Activated T-helper 1 cell treated with anti-CD3 and anti-CD28 coated beads, Interleukin-12 subunit alpha, Interleukin-12 subunit beta, Interleukin-2, Interleukin-4 antibody, amounts not matched to agents 30 ng/mL and 10 ng/mL and 1 ng/mL, durations not matched to agents 14 hours and 24 hours and 36 hours (primary cell): ENCODE data around the gene BRD9. TPM values are rescaled to one million over a fixed set of nuclear protein-coding genes. Genes with fewer than 3 reads are reported as not detected.

Experiments
- DNase-seq: peaks from one replicate; pipeline ENCODE4 v3.0.0; 2021; ENCODE audit warnings: low spot score
- H3K27ac Mint-ChIP-seq: one replicate; pipeline ENCODE4 v1.8.0; 2021; ENCODE audit warnings: mild to moderate bottlenecking, mixed read lengths
- H3K27me3 Mint-ChIP-seq: one replicate; pipeline ENCODE4 v1.8.0; 2022; ENCODE audit warnings: mild to moderate bottlenecking, moderate library complexity, mixed read lengths; ENCODE audit not compliant: insufficient read depth
- H3K36me3 Mint-ChIP-seq: one replicate; pipeline ENCODE4 v1.8.0; 2021; ENCODE audit warnings: low read depth, mixed read lengths
- H3K4me1 Mint-ChIP-seq: one replicate; pipeline ENCODE4 v1.8.0; 2021; ENCODE audit warnings: low read depth, mixed read lengths
- H3K4me3 Mint-ChIP-seq: one replicate; pipeline ENCODE4 v1.8.0; 2021; ENCODE audit warnings: mild to moderate bottlenecking, moderate library complexity, mixed read lengths
- H3K9me3 Mint-ChIP-seq: one replicate; pipeline ENCODE4 v1.8.0; 2021; ENCODE audit warnings: mixed read lengths
- intact Hi-C: fragments of 100-400 bp; cut with micrococcal nuclease; formaldehyde crosslinking; loops from one replicate; pipeline ENCODE4 v1.15.1; 2024
- total RNA-seq: library from RNA; stranded (reverse); gene quantifications from 2 replicates; pipeline ENCODE4 v1.2.3, GENCODE V29; 2022

BRD9 gene
- total RNA-seq, 1 donor from 2014 or later: 77.8 TPM

DNA sequence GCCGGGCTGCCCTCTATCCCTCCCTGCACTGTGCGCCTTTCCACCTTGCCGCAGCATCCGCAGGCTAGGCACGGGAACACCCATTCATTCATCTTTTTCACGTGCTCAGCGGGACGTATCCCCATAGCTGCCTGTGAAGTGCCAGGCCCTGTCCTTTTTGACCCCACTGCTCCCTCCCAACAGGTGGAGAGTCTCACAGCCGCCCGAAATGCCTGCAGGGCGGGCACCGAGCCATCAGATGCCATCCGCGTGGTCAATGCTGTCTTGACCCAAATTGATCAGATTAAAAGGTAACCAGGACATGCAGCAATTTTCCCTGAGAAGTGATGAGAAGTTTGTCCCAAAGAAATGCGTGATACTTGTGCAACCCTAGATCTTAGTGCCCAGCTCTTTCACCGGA lies 15.6 kb upstream of the BRD9 start:
- no peak for DNase-seq
- Mint-ChIP-seq H3K4me3 (no peak overlapping the region), H3K9me3 (no peaks in the 10 kb centered on the region), H3K4me1 (peaks cover 7% of the 10 kb centered on the region), H3K27me3 (no peaks in the 10 kb centered on the region), H3K27ac (peak overlapping the region; percentile 18), H3K36me3 (peaks cover 24% of the 10 kb centered on the region)
- intact Hi-C loops: no loop called here

DNA sequence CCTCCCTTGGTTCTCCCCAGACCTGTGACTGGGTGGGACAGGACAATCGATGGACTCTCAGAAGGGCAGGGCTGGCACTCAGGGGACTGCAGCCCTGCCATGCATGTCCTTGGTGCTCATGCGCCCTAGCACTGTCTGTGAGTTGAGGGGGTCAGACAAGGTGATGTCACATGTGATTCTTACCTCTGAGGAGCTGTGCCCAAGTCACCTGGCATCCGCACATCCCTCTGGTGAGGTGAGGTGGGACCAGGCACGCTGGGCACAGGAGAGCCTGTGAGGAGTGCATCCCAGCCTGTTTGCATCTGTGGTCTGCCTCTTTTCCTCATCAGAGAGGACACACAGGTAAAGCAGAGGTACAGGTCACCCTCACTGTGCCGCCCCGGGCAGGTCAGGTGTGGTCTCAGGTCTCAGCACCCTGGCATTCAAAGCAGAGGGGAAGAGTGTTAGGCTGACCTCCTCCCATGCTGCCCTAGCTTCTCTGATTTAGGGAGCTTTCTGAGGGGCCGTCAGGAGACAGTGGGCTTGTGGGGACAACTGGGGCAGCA lies 14.8 kb upstream of the BRD9 start:
- no peak overlapping the region for H3K4me3 Mint-ChIP-seq
- H3K27me3 Mint-ChIP-seq: no peaks in the 10 kb centered on the region
- H3K36me3 Mint-ChIP-seq: peaks cover 30% of the 10 kb centered on the region
- intact Hi-C loops: no loop called here
- H3K9me3 Mint-ChIP-seq: no peaks in the 10 kb centered on the region
- H3K4me1 Mint-ChIP-seq: peaks cover 5% of the 10 kb centered on the region
- no peak overlapping the region for H3K27ac Mint-ChIP-seq
- DNase-seq: no peak

DNA sequence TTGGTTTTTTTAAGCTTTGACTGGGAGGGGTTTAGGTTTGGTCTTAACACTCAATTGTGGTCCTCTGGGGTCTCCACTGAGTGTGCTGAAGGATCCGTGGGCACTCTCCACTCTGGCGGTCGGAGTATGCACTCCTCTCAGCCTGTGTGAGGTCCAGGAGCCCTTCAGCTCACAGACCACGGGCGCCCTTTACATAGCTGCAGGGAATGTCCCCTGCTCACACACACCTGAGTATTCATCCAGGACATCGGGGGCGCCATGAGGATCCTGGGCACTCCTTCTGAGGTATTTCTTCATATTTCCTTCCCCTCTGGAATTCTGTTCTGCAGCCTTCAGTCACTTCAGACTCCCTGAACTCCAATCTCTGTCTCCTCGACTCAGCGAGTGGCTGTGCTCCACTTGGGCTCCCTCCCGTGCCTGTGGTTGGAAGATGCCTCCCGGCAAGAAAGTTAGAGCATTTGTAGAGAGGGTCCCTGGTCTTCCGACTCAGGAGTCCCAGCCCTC lies 12.6 kb upstream of the BRD9 start:
- H3K36me3 Mint-ChIP-seq: peaks cover 29% of the 10 kb centered on the region
- H3K27me3 Mint-ChIP-seq: no peaks in the 10 kb centered on the region
- no peak overlapping the region for H3K4me3 Mint-ChIP-seq
- DNase-seq: no peak
- no peak overlapping the region for H3K27ac Mint-ChIP-seq
- H3K9me3 Mint-ChIP-seq: no peaks in the 10 kb centered on the region
- H3K4me1 Mint-ChIP-seq: no peaks in the 10 kb centered on the region
- intact Hi-C loops: no loop called here

- H3K27ac Mint-ChIP-seq: no peak overlapping the region
- no peak overlapping the region for H3K4me3 Mint-ChIP-seq
- H3K36me3 Mint-ChIP-seq: peaks cover 29% of the 10 kb centered on the region
- no peaks in the 10 kb centered on the region for H3K27me3 Mint-ChIP-seq
- DNase-seq: no peak
- H3K4me1 Mint-ChIP-seq: no peaks in the 10 kb centered on the region
- intact Hi-C loops: loop anchor here (2.0 kb wide), 1 partner anchor 233 kb away; no protein-coding TSS in a partner anchor
- no peaks in the 10 kb centered on the region for H3K9me3 Mint-ChIP-seq
These were observed 11.1 kb upstream of the BRD9 start for GRCh38 chr5:903756-904096.

DNA sequence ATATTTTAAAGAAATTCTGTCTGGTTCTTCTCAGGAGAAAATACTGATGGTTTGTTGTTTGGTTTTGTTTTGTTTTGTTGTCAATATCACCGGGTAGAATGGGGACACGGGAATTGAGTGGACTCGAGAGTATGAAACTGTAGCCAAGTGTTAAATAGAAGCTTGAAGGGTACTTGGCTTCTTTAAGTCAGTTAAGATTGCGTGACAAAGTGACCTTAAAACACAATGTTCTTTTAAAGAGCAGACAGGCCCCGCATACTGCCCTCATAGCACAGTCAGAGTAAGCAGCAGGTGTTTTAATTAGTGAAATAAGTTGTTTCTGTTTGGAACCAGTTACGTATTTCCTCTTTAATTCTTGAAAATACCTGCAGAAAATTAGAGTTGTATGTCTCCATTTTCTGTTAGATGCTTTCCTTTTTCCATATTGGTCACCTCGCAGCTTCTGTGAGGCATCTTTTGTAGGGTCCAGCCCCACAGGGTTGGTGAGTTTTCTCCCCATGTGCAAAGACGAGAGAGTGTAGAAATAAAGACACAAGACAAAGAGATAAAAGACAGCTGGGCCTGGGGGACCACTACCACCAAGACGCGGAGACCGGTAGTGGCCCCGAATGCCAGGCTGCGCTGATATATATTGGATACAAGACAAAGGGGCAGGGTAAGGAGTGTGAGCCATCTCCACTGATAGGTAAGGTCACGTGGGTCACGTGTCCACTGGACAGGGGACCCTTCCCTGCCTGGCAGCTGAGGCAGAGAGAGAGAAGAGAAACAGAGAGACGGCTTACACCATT lies 9.7 kb upstream of the BRD9 start:
- Mint-ChIP-seq H3K27me3 (no peaks in the 10 kb centered on the region), H3K4me1 (no peaks in the 10 kb centered on the region), H3K36me3 (peaks cover 29% of the 10 kb centered on the region), H3K27ac (no peak overlapping the region), H3K4me3 (no peak overlapping the region), H3K9me3 (no peaks in the 10 kb centered on the region)
- intact Hi-C loops: loop anchor here (2.0 kb wide), 1 partner anchor 232 kb away; no protein-coding TSS in a partner anchor
- DNase-seq: no peak

GRCh38 chr5:900781-901180 lies 8.2 kb upstream of the BRD9 start:
- no peak for DNase-seq
- Mint-ChIP-seq H3K36me3 (peaks cover 33% of the 10 kb centered on the region), H3K27ac (no peak overlapping the region), H3K4me1 (no peaks in the 10 kb centered on the region), H3K4me3 (no peak overlapping the region), H3K9me3 (no peaks in the 10 kb centered on the region), H3K27me3 (no peaks in the 10 kb centered on the region)
- intact Hi-C loops: no loop called here

DNA sequence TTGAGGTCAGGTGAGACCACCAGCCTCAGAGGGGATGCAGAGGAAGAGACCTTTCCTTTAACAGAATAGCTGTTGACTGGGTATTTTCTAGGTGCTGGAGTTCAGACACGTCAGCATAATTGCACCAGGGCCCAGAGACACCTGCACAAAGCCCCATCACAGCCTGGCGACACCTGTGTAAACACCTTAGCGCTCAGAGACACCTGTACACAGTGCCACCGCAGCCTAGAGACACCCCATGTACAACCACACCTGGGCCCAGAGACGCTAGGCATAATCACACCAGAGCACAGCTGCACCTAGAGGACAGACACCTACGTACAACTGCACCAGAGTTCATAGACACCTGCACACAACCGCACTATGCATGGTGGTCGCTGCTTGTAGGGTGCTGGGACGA lies 1.1 kb upstream of the BRD9 start:
- Mint-ChIP-seq H3K27me3 (no peaks in the 10 kb centered on the region), H3K4me3 (peak overlapping the region; percentile 84), H3K27ac (peak overlapping the region; percentile 48), H3K4me1 (peaks cover 21% of the 10 kb centered on the region), H3K36me3 (peaks cover 34% of the 10 kb centered on the region), H3K9me3 (no peaks in the 10 kb centered on the region)
- intact Hi-C loops: loop anchor here (5.0 to 10.0 kb wide), 5 partner anchors 111 to 901 kb away; partner anchors contain the start of genes MRPL36, TPPP and ZDHHC11B
- no peak for DNase-seq

GRCh38 chr5:893137-893506 lies 521 bp upstream of the BRD9 start:
- peaks cover 26% of the 10 kb centered on the region for H3K4me1 Mint-ChIP-seq
- peaks cover 40% of the 10 kb centered on the region for H3K36me3 Mint-ChIP-seq
- DNase-seq: no peak
- intact Hi-C loops: loop anchor here (5.0 to 10.0 kb wide), 5 partner anchors 111 to 902 kb away; partner anchors contain the start of genes MRPL36, TPPP and ZDHHC11B
- peak overlapping the region; percentile 84 for H3K4me3 Mint-ChIP-seq
- H3K27me3 Mint-ChIP-seq: no peaks in the 10 kb centered on the region
- peak overlapping the region; percentile 48 for H3K27ac Mint-ChIP-seq
- no peaks in the 10 kb centered on the region for H3K9me3 Mint-ChIP-seq

DNA sequence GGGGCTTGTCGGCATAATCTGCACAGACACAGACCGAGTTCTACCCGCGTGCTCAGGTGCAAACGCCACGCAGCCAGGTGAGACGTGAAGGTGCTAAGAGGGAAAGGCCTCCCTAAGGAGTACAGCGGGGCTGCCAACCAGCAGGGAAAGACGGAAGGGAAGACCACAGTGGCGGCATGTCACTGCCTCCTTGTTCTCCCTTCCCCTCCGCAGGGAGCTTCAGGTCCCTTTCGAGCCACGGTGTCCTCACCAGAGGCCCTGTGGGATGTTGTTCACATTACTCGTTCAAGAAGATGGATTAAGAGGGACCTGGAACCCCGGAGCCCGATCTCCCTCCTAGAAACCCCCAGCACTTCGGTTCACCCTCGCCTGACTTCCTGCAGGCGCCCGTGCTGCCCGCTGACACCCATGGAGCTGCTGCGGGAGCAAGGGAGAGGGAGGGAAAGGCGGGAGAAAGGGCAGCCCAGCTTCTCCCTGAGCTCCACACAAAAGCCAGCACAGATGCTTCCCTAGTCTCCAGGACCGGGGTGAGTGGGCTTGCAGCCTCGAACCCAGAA lies 686 bp downstream of the BRD9 start:
- intact Hi-C loops: loop anchor here (1.0 to 10.0 kb wide), 6 partner anchors 110 to 903 kb away; partner anchors contain the start of genes CEP72, MRPL36, TPPP and ZDHHC11B
- peak overlapping the region; percentile 90 for H3K27ac Mint-ChIP-seq
- peaks cover 26% of the 10 kb centered on the region for H3K4me1 Mint-ChIP-seq
- peak overlapping the region; percentile 92 for H3K4me3 Mint-ChIP-seq
- H3K9me3 Mint-ChIP-seq: no peaks in the 10 kb centered on the region
- H3K27me3 Mint-ChIP-seq: no peaks in the 10 kb centered on the region
- peaks cover 49% of the 10 kb centered on the region for H3K36me3 Mint-ChIP-seq
- DNase-seq: no peak

- intact Hi-C loops: loop anchor here (5.0 to 10.0 kb wide), 5 partner anchors 109 to 904 kb away; partner anchors contain the start of genes MRPL36, TPPP and ZDHHC11B
- peaks cover 52% of the 10 kb centered on the region for H3K36me3 Mint-ChIP-seq
- no peaks in the 10 kb centered on the region for H3K27me3 Mint-ChIP-seq
- no peaks in the 10 kb centered on the region for H3K9me3 Mint-ChIP-seq
- H3K27ac Mint-ChIP-seq: peak overlapping the region; percentile 90
- DNase-seq: no peak
- H3K4me3 Mint-ChIP-seq: peak overlapping the region; percentile 92
- H3K4me1 Mint-ChIP-seq: peaks cover 26% of the 10 kb centered on the region
These were observed 1.3 kb downstream of the BRD9 start for GRCh38 chr5:891117-891836.

- H3K4me1 Mint-ChIP-seq: peaks cover 25% of the 10 kb centered on the region
- peaks cover 56% of the 10 kb centered on the region for H3K36me3 Mint-ChIP-seq
- H3K4me3 Mint-ChIP-seq: peak overlapping the region; percentile 39
- intact Hi-C loops: no loop called here
- no peaks in the 10 kb centered on the region for H3K27me3 Mint-ChIP-seq
- H3K27ac Mint-ChIP-seq: peak overlapping the region; percentile 29
- DNase-seq: no peak
- no peaks in the 10 kb centered on the region for H3K9me3 Mint-ChIP-seq
These were observed 3.4 kb downstream of the BRD9 start for GRCh38 chr5:889075-889710.

GRCh38 chr5:888638-889035 lies 4.0 kb downstream of the BRD9 start:
- intact Hi-C loops: no loop called here
- H3K4me1 Mint-ChIP-seq: peaks cover 19% of the 10 kb centered on the region
- no peak overlapping the region for H3K4me3 Mint-ChIP-seq
- no peaks in the 10 kb centered on the region for H3K9me3 Mint-ChIP-seq
- H3K36me3 Mint-ChIP-seq: peaks cover 61% of the 10 kb centered on the region
- DNase-seq: no peak
- H3K27ac Mint-ChIP-seq: no peak overlapping the region
- H3K27me3 Mint-ChIP-seq: no peaks in the 10 kb centered on the region
